GM23338 (cell line): ENCODE results near the gene AGAP1. TPM values are rescaled to one million over a fixed set of nuclear protein-coding genes. Genes with fewer than 3 reads are reported as not detected.

Experiments used
- ATAC-seq: fragments of 200-7000 bp; cut with Tn5 transposase; 3 replicates; pipeline ENCODE4 v1.9.1; 2020
- DNase-seq: peaks from one replicate; pipeline ENCODE4 v3.0.0-alpha.2; 2015; ENCODE audit warnings: low spot score
- H2AFZ ChIP-seq: fragments of 200-600 bp; sonication (generic); 2 replicates; pipeline ENCODE4 v1.8.0; 2016; ENCODE audit warnings: antibody characterized with exemption, mild to moderate bottlenecking, moderate library complexity
- H3F3A ChIP-seq: fragments of 200-600 bp; sonication (generic); replicated peaks from 2 replicates; pipeline ENCODE4 v1.8.0; 2017; ENCODE audit warnings: antibody characterized with exemption, mixed run types, low read depth
- H3K27ac ChIP-seq: fragments of 200-600 bp; sonication (generic); 2 replicates; pipeline ENCODE4 v1.6.1; 2016; ENCODE audit warnings: low read depth
- H3K27me3 ChIP-seq: fragments of 200-600 bp; sonication (generic); 2 replicates; pipeline ENCODE4 v1.8.0; 2016; ENCODE audit warnings: mild to moderate bottlenecking, mixed run types, moderate library complexity; ENCODE audit not compliant: insufficient read depth
- H3K36me3 ChIP-seq: fragments of 200-600 bp; sonication (generic); 2 replicates; pipeline ENCODE4 v1.8.0; 2016; ENCODE audit warnings: mild to moderate bottlenecking; ENCODE audit not compliant: insufficient read depth
- H3K4me1 ChIP-seq: fragments of 200-600 bp; sonication (generic); 2 replicates; pipeline ENCODE4 v1.8.0; 2016; ENCODE audit warnings: mild to moderate bottlenecking, moderate library complexity; ENCODE audit not compliant: insufficient read depth
- H3K4me2 ChIP-seq: fragments of 200-600 bp; sonication (generic); 2 replicates; pipeline ENCODE4 v1.7.1; 2017; ENCODE audit warnings: mixed run types
- H3K4me3 ChIP-seq: fragments of 200-600 bp; sonication (generic); 2 replicates; pipeline ENCODE4 v1.6.1; 2016; ENCODE audit warnings: mixed run types
- H3K79me2 ChIP-seq: fragments of 200-600 bp; sonication (generic); replicated peaks from 2 replicates; pipeline ENCODE4 v1.8.0; 2017; ENCODE audit warnings: mild to moderate bottlenecking; ENCODE audit not compliant: insufficient read depth
- H3K9me2 ChIP-seq: fragments of 200-600 bp; sonication (generic); 2 replicates; pipeline ENCODE4 v1.8.0; 2017; ENCODE audit not compliant: insufficient read depth
- H4K20me1 ChIP-seq: fragments of 200-600 bp; sonication (generic); replicated peaks from 2 replicates; pipeline ENCODE4 v1.8.0; 2017; ENCODE audit warnings: mild to moderate bottlenecking; ENCODE audit not compliant: insufficient read depth
- H3K27ac Mint-ChIP-seq: 2 replicates; pipeline ENCODE4 v1.8.0; 2020; ENCODE audit warnings: inconsistent platforms, mild to moderate bottlenecking, moderate library complexity, mixed read lengths
- H3K27me3 Mint-ChIP-seq: 3 replicates; pipeline ENCODE4 v1.8.0; 2022; ENCODE audit warnings: low read depth, mild to moderate bottlenecking, moderate library complexity, mixed read lengths, inconsistent platforms; ENCODE audit not compliant: insufficient read depth, poor library complexity
- H3K36me3 Mint-ChIP-seq: 3 replicates; pipeline ENCODE4 v1.8.0; 2021; ENCODE audit warnings: low read depth, mild to moderate bottlenecking, inconsistent platforms, moderate library complexity, mixed read lengths
- H3K4me1 Mint-ChIP-seq: 3 replicates; pipeline ENCODE4 v1.8.0; 2020; ENCODE audit warnings: mild to moderate bottlenecking, inconsistent platforms, mixed read lengths
- H3K4me3 Mint-ChIP-seq: 3 replicates; pipeline ENCODE4 v1.8.0; 2021; ENCODE audit warnings: moderate library complexity, mild to moderate bottlenecking, inconsistent platforms, mixed read lengths
- H3K9me3 Mint-ChIP-seq: 3 replicates; pipeline ENCODE4 v1.8.0; 2020; ENCODE audit warnings: moderate library complexity, mild to moderate bottlenecking, inconsistent platforms, mixed read lengths
- EZH2phosphoT487 ChIP-seq: fragments of 200-600 bp; sonication (generic); IDR thresholded peaks from one replicate; pipeline ENCODE4 v1.8.1; 2018; ENCODE audit warnings: antibody characterized with exemption; ENCODE audit not compliant: unreplicated experiment
- JUNB ChIP-seq: IDR thresholded peaks from one replicate; pipeline ENCODE4 v1.6.1; 2016; ENCODE audit warnings: antibody characterized with exemption; ENCODE audit not compliant: unreplicated experiment
- NANOG ChIP-seq: IDR thresholded peaks from 2 replicates; pipeline ENCODE4 v1.6.1; 2016; ENCODE audit warnings: antibody characterized with exemption, borderline replicate concordance
- POLR2AphosphoS5 ChIP-seq: IDR thresholded peaks from 2 replicates; pipeline ENCODE4 v1.6.1; 2016; ENCODE audit warnings: antibody characterized with exemption, low read depth
- STAT1 ChIP-seq: IDR thresholded peaks from one replicate; pipeline ENCODE4 v1.6.1; 2016; ENCODE audit warnings: antibody characterized with exemption; ENCODE audit not compliant: unreplicated experiment
- ZNF114 ChIP-seq: fragments of 250-450 bp; sonication (Bioruptor Pico); IDR thresholded peaks from 2 replicates; pipeline ENCODE4 v1.5.0; 2020; ENCODE audit warnings: mild to moderate bottlenecking, moderate library complexity
- ZNF331 ChIP-seq: fragments of 250-450 bp; sonication (Bioruptor Pico); IDR thresholded peaks from 2 replicates; pipeline ENCODE4 v1.5.0; 2020; ENCODE audit warnings: low read depth, mild to moderate bottlenecking, moderate library complexity
- polyA plus RNA-seq: library from polyadenylated mRNA; unstranded; fragments of >200 nt; fragmentation: Nextera tagmentation; extraction: Ambion mirVana; gene quantifications from 2 replicates; pipeline ENCODE4 v1.2.1, GENCODE V29; 2016
- total RNA-seq: library from RNA; depleted of rRNA; stranded (reverse); fragments of >200 nt; shearing (Covaris generic); gene quantifications from 2 replicates; pipeline ENCODE4 v1.2.3, GENCODE V29; 2014
- TF ChIP-seq, protein P1 (sequence below): fragments of 250-450 bp; sonication (Bioruptor Pico); IDR thresholded peaks from 2 replicates; pipeline ENCODE4 v1.5.0; 2020; ENCODE audit warnings: mild to moderate bottlenecking, moderate library complexity
- TF ChIP-seq, protein P2 (sequence below): IDR thresholded peaks from 2 replicates; pipeline ENCODE4 v1.6.1; 2016; ENCODE audit warnings: antibody characterized with exemption
- TF ChIP-seq, protein P3 (sequence below), 2 experiments: fragments of 200-600 bp in 1 of 2; sonication (generic) in 1 of 2; conservative IDR thresholded peaks; 2 replicates each; pipeline versions ENCODE4 v1.5.1 to v1.6.1; 2016 to 2017; ENCODE audit warnings: antibody characterized with exemption in 2 of 2, low read depth in 2 of 2, mild to moderate bottlenecking in 2 of 2, moderate library complexity in 1 of 2

Gene AGAP1
- total and polyA plus RNA-seq, 2 experiments from 2014 or later: 13.3 to 27.9 TPM

DNA sequence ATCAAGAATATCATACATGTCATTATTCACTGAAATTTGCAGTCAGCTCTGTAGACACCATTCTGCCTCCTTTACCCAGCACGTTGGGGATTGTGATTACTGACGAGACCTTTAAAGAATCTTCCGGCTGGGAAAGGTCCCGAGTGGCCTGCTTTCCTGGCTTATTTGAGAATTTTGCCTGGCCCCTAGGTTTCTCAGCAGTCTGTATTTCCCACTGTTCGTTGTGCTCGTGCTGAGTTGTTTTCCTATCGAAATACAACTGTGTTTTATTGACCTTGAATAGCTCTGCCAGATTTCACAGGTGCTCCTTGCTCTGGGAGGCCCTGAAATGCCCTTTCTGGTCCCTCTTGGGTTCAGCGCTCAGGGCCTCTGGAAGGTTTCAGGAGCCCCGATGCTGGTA lies 94.9 kb downstream of the AGAP1 start:
- Mint-ChIP-seq H3K9me3 (no peaks in the 10 kb centered on the region), H3K4me3 (no peak overlapping the region), H3K27me3 (peaks cover 8% of the 10 kb centered on the region), H3K27ac (no peak overlapping the region), H3K36me3 (no peaks in the 10 kb centered on the region), H3K4me1 (peaks cover 48% of the 10 kb centered on the region)
- Histone ChIP-seq H3K9me2 (no peaks in the 10 kb centered on the region), H3K4me2 (no peak overlapping the region), H3K4me3 (no peak overlapping the region), H3F3A (no peaks in the 10 kb centered on the region), H3K36me3 (no peaks in the 10 kb centered on the region), H3K79me2 (peaks cover 75% of the 10 kb centered on the region), H3K4me1 (peaks cover 35% of the 10 kb centered on the region), H3K27ac (peak overlapping the region; percentile 39; the same call in 1 of the 2 replicates), H2AFZ (no peak overlapping the region), H3K27me3 (no peaks in the 10 kb centered on the region), H4K20me1 (peaks cover 14% of the 10 kb centered on the region; the same call in 1 of the 2 replicates)
- TF ChIP-seq JUNB (peak; percentile 45), EZH2phosphoT487 (no peak), ZNF114 (CRISPR knock-in tag) (no peak)
- DNase-seq (no peak), ATAC-seq (no peak)

DNA sequence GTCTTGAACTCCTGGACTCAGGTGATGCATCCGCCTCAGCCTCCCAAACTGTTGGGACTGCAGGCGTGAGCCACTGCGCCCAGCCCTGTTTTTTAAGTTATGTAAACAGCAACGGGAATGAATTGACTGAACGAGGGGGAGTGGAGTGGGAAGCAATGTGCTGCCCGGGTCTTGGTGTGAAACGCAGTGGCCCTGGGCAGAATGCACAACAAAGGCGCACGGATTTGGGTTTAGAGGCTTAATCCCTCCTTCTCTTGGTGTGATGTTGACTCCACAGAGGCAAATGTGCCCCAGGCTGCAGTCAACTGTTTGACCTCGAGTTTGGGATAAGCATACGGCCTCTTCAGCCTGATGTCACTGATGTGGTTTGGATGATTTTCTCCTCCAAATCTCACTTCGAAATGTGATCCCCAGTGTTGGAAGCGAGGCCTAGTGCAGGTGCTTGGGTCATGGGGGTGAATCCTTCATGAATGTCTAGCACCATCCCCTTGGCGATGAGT lies 97.4 kb downstream of the AGAP1 start:
- H3K9me2 ChIP-seq: no peaks in the 10 kb centered on the region
- H3K4me1 ChIP-seq: peaks cover 11% of the 10 kb centered on the region
- peaks cover 16% of the 10 kb centered on the region for H4K20me1 ChIP-seq
- Mint-ChIP-seq H3K27ac (no peak overlapping the region), H3K9me3 (no peaks in the 10 kb centered on the region), H3K4me3 (no peak overlapping the region), H3K27me3 (peaks cover 6% of the 10 kb centered on the region), H3K4me1 (peaks cover 29% of the 10 kb centered on the region), H3K36me3 (no peaks in the 10 kb centered on the region)
- DNase-seq: no peak
- no peaks in the 10 kb centered on the region for H3K36me3 ChIP-seq
- ATAC-seq: no peak
- no peaks in the 10 kb centered on the region for H3F3A ChIP-seq
- no peak overlapping the region for H2AFZ ChIP-seq
- no peak overlapping the region for H3K4me2 ChIP-seq
- H3K27ac ChIP-seq: no peak overlapping the region
- no peaks in the 10 kb centered on the region for H3K27me3 ChIP-seq
- no peak overlapping the region for H3K4me3 ChIP-seq
- H3K79me2 ChIP-seq: peaks cover 58% of the 10 kb centered on the region
- TF ChIP-seq, protein P1, sequence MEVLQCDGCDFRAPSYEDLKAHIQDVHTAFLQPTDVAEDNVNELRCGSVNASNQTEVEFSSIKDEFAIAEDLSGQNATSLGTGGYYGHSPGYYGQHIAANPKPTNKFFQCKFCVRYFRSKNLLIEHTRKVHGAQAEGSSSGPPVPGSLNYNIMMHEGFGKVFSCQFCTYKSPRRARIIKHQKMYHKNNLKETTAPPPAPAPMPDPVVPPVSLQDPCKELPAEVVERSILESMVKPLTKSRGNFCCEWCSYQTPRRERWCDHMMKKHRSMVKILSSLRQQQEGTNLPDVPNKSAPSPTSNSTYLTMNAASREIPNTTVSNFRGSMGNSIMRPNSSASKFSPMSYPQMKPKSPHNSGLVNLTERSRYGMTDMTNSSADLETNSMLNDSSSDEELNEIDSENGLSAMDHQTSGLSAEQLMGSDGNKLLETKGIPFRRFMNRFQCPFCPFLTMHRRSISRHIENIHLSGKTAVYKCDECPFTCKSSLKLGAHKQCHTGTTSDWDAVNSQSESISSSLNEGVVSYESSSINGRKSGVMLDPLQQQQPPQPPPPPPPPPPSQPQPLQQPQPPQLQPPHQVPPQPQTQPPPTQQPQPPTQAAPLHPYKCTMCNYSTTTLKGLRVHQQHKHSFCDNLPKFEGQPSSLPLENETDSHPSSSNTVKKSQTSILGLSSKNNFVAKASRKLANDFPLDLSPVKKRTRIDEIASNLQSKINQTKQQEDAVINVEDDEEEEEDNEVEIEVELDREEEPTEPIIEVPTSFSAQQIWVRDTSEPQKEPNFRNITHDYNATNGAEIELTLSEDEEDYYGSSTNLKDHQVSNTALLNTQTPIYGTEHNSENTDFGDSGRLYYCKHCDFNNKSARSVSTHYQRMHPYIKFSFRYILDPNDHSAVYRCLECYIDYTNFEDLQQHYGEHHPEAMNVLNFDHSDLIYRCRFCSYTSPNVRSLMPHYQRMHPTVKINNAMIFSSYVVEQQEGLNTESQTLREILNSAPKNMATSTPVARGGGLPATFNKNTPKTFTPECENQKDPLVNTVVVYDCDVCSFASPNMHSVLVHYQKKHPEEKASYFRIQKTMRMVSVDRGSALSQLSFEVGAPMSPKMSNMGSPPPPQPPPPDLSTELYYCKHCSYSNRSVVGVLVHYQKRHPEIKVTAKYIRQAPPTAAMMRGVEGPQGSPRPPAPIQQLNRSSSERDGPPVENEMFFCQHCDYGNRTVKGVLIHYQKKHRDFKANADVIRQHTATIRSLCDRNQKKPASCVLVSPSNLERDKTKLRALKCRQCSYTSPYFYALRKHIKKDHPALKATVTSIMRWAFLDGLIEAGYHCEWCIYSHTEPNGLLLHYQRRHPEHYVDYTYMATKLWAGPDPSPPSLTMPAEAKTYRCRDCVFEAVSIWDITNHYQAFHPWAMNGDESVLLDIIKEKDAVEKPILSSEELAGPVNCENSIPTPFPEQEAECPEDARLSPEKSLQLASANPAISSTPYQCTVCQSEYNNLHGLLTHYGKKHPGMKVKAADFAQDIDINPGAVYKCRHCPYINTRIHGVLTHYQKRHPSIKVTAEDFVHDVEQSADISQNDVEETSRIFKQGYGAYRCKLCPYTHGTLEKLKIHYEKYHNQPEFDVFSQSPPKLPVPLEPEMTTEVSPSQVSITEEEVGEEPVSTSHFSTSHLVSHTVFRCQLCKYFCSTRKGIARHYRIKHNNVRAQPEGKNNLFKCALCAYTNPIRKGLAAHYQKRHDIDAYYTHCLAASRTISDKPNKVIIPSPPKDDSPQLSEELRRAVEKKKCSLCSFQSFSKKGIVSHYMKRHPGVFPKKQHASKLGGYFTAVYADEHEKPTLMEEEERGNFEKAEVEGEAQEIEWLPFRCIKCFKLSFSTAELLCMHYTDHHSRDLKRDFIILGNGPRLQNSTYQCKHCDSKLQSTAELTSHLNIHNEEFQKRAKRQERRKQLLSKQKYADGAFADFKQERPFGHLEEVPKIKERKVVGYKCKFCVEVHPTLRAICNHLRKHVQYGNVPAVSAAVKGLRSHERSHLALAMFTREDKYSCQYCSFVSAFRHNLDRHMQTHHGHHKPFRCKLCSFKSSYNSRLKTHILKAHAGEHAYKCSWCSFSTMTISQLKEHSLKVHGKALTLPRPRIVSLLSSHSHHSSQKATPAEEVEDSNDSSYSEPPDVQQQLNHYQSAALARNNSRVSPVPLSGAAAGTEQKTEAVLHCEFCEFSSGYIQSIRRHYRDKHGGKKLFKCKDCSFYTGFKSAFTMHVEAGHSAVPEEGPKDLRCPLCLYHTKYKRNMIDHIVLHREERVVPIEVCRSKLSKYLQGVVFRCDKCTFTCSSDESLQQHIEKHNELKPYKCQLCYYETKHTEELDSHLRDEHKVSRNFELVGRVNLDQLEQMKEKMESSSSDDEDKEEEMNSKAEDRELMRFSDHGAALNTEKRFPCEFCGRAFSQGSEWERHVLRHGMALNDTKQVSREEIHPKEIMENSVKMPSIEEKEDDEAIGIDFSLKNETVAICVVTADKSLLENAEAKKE (CRISPR knock-in tag): no peak
- no peak for TF ChIP-seq POLR2AphosphoS5
- no peak for TF ChIP-seq ZNF114 (CRISPR knock-in tag)
- TF ChIP-seq EZH2phosphoT487: no peak
- TF ChIP-seq ZNF331 (CRISPR knock-in tag): no peak
- no peak for TF ChIP-seq NANOG
- TF ChIP-seq, protein P2, sequence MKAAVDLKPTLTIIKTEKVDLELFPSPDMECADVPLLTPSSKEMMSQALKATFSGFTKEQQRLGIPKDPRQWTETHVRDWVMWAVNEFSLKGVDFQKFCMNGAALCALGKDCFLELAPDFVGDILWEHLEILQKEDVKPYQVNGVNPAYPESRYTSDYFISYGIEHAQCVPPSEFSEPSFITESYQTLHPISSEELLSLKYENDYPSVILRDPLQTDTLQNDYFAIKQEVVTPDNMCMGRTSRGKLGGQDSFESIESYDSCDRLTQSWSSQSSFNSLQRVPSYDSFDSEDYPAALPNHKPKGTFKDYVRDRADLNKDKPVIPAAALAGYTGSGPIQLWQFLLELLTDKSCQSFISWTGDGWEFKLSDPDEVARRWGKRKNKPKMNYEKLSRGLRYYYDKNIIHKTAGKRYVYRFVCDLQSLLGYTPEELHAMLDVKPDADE: no peak
- TF ChIP-seq, protein P3, sequence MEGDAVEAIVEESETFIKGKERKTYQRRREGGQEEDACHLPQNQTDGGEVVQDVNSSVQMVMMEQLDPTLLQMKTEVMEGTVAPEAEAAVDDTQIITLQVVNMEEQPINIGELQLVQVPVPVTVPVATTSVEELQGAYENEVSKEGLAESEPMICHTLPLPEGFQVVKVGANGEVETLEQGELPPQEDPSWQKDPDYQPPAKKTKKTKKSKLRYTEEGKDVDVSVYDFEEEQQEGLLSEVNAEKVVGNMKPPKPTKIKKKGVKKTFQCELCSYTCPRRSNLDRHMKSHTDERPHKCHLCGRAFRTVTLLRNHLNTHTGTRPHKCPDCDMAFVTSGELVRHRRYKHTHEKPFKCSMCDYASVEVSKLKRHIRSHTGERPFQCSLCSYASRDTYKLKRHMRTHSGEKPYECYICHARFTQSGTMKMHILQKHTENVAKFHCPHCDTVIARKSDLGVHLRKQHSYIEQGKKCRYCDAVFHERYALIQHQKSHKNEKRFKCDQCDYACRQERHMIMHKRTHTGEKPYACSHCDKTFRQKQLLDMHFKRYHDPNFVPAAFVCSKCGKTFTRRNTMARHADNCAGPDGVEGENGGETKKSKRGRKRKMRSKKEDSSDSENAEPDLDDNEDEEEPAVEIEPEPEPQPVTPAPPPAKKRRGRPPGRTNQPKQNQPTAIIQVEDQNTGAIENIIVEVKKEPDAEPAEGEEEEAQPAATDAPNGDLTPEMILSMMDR (conservative IDR thresholded peaks at IDR 0.05; ENCODE audit: low read depth in 2 of 2): no peak
- TF ChIP-seq STAT1: no peak
